Measurements from ENCODE around the gene CHST15.

The CHST15 gene

DNA sequence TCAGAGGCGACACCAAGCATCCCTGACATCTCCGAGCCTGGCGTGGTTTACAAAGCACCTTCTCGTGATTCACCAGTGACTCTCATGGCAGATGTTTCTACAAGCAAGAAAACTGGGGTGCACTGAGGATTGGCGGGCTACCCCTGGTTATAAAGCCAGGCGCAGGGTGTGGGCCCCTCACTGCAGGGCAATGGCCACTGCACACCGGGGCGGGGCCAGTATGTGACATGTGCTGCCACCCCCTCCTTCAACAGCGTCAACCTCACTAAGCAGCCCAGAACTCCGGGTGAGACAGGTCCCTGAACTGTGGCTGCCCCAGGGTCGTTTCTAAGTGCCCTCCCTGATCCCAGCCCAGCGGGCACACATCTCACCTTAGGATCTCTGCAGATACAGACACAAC lies 63.8 kb downstream of the CHST15 start:
- DNase-seq (ENCODE audit: insufficient read length, low spot score) (no peak), FAIRE-seq (no peak)
- TF ChIP-seq POU2F2 (IDR thresholded peaks at IDR 0.05; ENCODE audit: low read depth, low read length) (no peak), POLR2A (IDR thresholded peaks at IDR 0.05; ENCODE audit: low read depth, low read length) (no peak), POLR2AphosphoS5 (IDR thresholded peaks at IDR 0.05; ENCODE audit: low read depth, low read length) (no peak), SPI1 (IDR thresholded peaks at IDR 0.05; ENCODE audit: low read depth, low read length) (no peak), TAF1 (IDR thresholded peaks at IDR 0.05; ENCODE audit: low read depth, low read length) (no peak), PAX5 (IDR thresholded peaks at IDR 0.05; ENCODE audit: insufficient read depth, low read length, severe bottlenecking) (no peak)

DNA sequence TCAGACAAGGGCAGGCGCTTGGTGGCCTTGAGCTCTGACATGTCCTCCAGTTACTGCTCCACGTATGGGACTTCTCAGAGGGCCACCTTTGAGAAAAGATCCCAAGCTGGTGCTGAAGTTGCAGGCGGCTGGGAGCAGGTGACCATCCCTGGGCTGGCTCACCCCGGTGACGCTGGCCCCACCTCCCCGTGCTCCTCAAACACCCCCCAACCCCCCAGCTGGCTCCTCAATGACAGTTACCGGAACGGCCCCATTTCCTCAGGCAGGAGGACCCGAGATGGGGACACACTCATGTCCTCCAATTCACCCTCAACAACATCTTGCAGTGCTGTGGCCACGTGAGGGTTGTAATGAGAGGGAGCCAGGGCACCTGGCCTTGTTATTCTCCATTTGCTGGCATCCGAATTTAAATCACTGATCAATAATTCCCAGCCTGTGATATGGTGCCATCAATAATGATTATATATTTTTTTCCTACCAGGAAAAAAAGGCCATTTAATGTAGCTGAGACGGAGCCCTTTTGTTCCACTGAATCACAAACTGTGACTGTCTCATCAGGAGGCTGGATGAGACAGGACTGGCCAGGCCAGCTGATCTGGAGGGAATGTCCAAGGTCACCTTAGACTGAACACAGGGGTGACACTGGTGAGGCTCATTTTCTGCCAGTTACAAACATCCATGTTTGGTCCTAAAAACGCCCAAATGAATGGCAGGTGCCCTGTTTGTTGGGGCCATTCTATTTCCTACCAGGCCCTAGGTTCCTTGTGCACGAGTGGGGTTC lies 64.5 kb downstream of the CHST15 start:
- no peak for DNase-seq (ENCODE audit: insufficient read length, low spot score)
- no peak for FAIRE-seq
- no peak for TF ChIP-seq TAF1 (IDR thresholded peaks at IDR 0.05; ENCODE audit: low read depth, low read length)
- TF ChIP-seq POU2F2 (IDR thresholded peaks at IDR 0.05; ENCODE audit: low read depth, low read length), result no peak
- no peak for TF ChIP-seq POLR2A (IDR thresholded peaks at IDR 0.05; ENCODE audit: low read depth, low read length)
- TF ChIP-seq POLR2AphosphoS5 (IDR thresholded peaks at IDR 0.05; ENCODE audit: low read depth, low read length), result no peak
- no peak for TF ChIP-seq SPI1 (IDR thresholded peaks at IDR 0.05; ENCODE audit: low read depth, low read length)
- TF ChIP-seq PAX5 (IDR thresholded peaks at IDR 0.05; ENCODE audit: insufficient read depth, low read length, severe bottlenecking), result no peak

DNA sequence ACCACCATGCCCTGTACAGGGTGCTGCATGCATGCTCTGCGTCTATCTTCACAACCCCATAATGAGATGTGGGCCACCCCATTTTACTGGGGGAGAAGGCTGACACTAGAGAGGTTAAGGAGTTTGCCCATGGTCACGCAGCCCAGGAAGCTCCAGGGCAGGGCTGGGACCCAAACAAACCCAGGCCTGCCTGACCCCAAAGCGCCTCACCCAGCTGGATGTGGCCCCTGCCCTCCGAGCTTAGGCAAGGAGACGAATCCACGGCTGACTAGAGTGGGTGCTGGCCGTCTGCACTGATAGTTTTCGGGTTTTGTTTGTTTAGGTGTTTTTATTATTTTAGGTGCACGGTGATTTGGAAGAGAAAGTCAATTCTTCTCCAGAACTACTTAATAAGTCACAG lies 65.7 kb downstream of the CHST15 start:
- no peak for TF ChIP-seq POLR2AphosphoS5 (IDR thresholded peaks at IDR 0.05; ENCODE audit: low read depth, low read length)
- TF ChIP-seq TAF1 (IDR thresholded peaks at IDR 0.05; ENCODE audit: low read depth, low read length), result no peak
- TF ChIP-seq POU2F2 (IDR thresholded peaks at IDR 0.05; ENCODE audit: low read depth, low read length), result no peak
- no peak for TF ChIP-seq POLR2A (IDR thresholded peaks at IDR 0.05; ENCODE audit: low read depth, low read length)
- no peak for TF ChIP-seq SPI1 (IDR thresholded peaks at IDR 0.05; ENCODE audit: low read depth, low read length)
- DNase-seq (ENCODE audit: insufficient read length, low spot score) (no peak), FAIRE-seq (no peak)

DNA sequence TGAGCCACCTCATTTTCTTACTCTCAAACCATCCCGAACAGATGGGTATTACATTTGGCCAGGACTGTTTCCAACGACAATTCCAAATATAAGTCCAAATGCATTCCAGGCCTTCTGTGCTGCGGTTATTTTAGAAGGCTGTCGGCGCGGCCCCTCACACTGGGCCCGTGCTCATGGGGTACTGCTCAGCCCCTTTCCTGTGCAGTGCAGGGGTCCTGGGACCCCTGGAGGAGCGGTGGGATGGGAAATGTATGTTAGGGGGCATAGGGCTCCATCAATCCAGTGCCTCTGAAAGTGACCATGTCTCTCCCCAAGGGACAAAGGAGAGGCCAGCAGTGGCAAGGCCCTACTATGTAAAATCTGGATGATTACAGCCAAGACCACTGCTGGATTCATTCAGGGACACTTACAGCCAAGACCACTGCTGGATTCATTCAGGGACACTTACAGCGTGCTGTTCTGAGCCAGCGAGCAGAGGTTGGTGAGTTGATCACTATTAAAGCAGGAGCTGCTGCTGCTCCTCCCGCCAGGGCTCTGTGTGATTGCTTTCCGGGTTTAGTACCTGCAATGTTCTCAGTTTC lies 66.3 kb downstream of the CHST15 start:
- TF ChIP-seq POLR2AphosphoS5 (IDR thresholded peaks at IDR 0.05; ENCODE audit: low read depth, low read length) (no peak), POLR2A (IDR thresholded peaks at IDR 0.05; ENCODE audit: low read depth, low read length) (no peak), SPI1 (IDR thresholded peaks at IDR 0.05; ENCODE audit: low read depth, low read length) (no peak), PAX5 (IDR thresholded peaks at IDR 0.05; ENCODE audit: insufficient read depth, low read length, severe bottlenecking) (no peak), POU2F2 (IDR thresholded peaks at IDR 0.05; ENCODE audit: low read depth, low read length) (no peak), TAF1 (IDR thresholded peaks at IDR 0.05; ENCODE audit: low read depth, low read length) (no peak)
- no peak for FAIRE-seq
- no peak for DNase-seq (ENCODE audit: insufficient read length, low spot score)

DNA sequence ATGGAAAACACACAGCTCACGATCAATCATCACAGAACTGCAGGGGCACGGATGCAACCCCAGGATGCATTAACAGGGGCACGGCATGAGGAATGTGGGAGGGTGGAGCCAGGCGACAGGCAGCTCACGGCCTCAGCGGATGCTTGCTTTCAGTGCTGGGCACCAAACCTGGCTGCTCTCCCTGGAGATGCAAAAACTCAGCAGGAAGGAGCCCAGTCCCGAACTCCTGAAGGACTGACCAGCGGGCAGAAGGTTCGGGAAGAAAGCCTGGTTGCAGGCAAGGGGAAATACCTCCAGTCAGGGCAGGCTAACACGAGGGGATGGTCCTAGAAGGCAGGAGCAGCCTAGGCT lies 66.8 kb downstream of the CHST15 start:
- TF ChIP-seq POLR2A (IDR thresholded peaks at IDR 0.05; ENCODE audit: low read depth, low read length), result no peak
- no peak for TF ChIP-seq SPI1 (IDR thresholded peaks at IDR 0.05; ENCODE audit: low read depth, low read length)
- no peak for TF ChIP-seq PAX5 (IDR thresholded peaks at IDR 0.05; ENCODE audit: insufficient read depth, low read length, severe bottlenecking)
- TF ChIP-seq POLR2AphosphoS5 (IDR thresholded peaks at IDR 0.05; ENCODE audit: low read depth, low read length), result no peak
- TF ChIP-seq POU2F2 (IDR thresholded peaks at IDR 0.05; ENCODE audit: low read depth, low read length), result no peak
- no peak for TF ChIP-seq TAF1 (IDR thresholded peaks at IDR 0.05; ENCODE audit: low read depth, low read length)
- DNase-seq (ENCODE audit: insufficient read length, low spot score) (no peak), FAIRE-seq (no peak)

DNA sequence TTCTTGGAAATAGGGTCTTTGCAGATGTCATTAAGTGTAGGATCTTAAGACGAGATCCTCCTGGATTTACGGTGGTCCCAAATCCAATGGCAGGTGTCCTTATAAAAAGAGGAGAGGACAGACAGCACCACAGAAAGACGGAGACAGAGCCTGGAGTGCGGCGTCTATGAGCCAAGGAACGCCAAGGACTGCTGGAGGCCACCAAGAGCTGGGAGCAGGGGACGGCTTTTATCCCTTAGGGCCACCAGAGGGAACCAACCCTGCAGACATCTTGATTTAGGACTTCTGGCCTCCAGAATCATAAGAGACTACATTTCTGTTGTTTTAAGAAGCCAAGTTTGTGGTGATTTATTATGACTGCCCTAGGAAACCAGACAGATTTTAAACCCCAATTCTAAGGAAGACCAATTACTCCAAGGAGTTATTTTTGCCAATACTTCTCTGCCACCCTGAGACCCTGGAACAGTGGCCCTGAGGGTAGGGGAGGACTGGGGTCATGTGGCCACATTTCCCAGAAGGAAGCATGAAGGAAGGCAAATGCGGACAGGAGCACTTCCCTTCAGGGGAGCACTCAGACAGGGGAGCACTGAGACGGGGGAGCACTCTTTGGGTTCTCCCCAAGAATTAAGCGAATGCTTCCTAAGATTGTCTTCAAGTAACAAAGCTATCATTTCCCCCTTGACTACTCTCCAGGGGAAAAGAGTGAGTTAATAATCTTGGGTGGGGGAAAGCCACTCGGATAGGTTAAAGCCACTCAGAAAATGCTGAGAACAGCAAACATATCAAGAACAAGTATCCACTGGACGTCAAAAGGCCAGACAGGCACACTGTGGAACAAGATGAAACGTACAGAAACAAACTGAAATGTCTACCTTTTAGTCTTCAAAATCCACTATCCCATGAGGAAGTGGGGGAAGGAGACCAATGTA lies 67.5 kb downstream of the CHST15 start:
- TF ChIP-seq POLR2AphosphoS5 (IDR thresholded peaks at IDR 0.05; ENCODE audit: low read depth, low read length) (no peak), POU2F2 (IDR thresholded peaks at IDR 0.05; ENCODE audit: low read depth, low read length) (no peak), PAX5 (IDR thresholded peaks at IDR 0.05; ENCODE audit: insufficient read depth, low read length, severe bottlenecking) (no peak), POLR2A (IDR thresholded peaks at IDR 0.05; ENCODE audit: low read depth, low read length) (no peak)
- DNase-seq (ENCODE audit: insufficient read length, low spot score), result no peak
- FAIRE-seq, result no peak

DNA sequence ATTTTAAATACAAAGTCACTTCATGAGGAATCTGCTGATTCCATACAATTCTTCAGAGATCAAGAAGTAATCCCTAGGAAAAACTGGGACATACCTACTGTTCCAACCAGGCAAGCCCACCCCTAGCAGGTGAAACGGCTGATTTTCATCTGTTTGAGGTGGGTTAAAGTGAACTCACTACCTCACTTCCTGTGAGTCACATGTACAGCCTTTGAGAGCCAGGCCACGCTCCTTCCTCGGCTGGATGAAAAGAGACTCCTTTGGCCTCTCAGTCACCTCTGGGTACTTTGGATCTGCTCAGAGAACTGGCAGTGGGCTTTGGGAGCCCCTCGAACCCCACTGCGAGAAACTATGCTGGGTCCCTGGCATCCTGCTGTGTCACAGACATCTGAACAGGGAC lies 68.2 kb downstream of the CHST15 start:
- FAIRE-seq, result no peak
- DNase-seq (ENCODE audit: insufficient read length, low spot score), result no peak
- TF ChIP-seq SPI1 (IDR thresholded peaks at IDR 0.05; ENCODE audit: low read depth, low read length) (no peak), PAX5 (IDR thresholded peaks at IDR 0.05; ENCODE audit: insufficient read depth, low read length, severe bottlenecking) (no peak), POLR2A (IDR thresholded peaks at IDR 0.05; ENCODE audit: low read depth, low read length) (no peak), POU2F2 (IDR thresholded peaks at IDR 0.05; ENCODE audit: low read depth, low read length) (no peak), POLR2AphosphoS5 (IDR thresholded peaks at IDR 0.05; ENCODE audit: low read depth, low read length) (no peak), TAF1 (IDR thresholded peaks at IDR 0.05; ENCODE audit: low read depth, low read length) (no peak)

DNA sequence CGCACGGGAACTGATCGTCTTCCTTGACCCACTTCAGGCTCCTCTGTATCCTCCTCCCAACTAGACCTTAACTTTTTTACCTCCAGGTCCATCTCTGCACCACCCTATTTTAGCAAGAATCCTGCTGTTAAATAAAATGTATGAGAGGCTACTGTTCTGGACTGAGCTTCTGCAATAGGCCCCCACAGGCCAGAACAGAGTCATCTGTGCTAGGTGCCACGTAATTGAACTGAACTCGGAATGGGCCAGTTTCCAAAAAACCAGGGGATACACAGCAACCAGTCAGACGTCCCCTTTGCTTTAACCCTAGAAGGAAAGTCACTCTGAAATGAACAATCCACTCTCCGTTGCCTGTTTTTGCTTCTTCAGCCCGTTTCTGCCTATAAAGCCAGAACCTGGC lies 71.3 kb downstream of the CHST15 start:
- no peak for FAIRE-seq
- DNase-seq (ENCODE audit: insufficient read length, low spot score), result no peak
- TF ChIP-seq PAX5 (IDR thresholded peaks at IDR 0.05; ENCODE audit: insufficient read depth, low read length, severe bottlenecking) (no peak), POLR2AphosphoS5 (IDR thresholded peaks at IDR 0.05; ENCODE audit: low read depth, low read length) (no peak)

Measured in GM12891 (cell line).